ENCODE data around the gene CDK5RAP2. TPM values are rescaled to one million over a fixed set of nuclear protein-coding genes. Genes with fewer than 3 reads are reported as not detected.
A peak's percentile ranks its signal among the peaks of the same experiment; 100 is the strongest.
"Not testable (repeated sequence)": the region's sequence is repeated elsewhere in the genome, so short reads cannot be mapped to it uniquely, and the experiment has no call there.

Gene CDK5RAP2
- total and polyA plus RNA-seq, 7 donors: 10.6 to 57.8 (median 41.0) TPM

- WGBS, 2 donors: 94% methylated on average over 3 of the region's 3 CpGs
- intact Hi-C loops (cut with DNase I): no loop called here
- no peak overlapping the region for H3K4me3 ChIP-seq
- H3K27ac ChIP-seq: no peak overlapping the region
- no peaks in the 10 kb centered on the region for H3K9me3 ChIP-seq
- H3K27me3 ChIP-seq: no peaks in the 10 kb centered on the region
- peaks cover 0 to 14% (median 12%) of the 10 kb centered on the region in 4 donors for H3K4me1 ChIP-seq
- TF ChIP-seq POLR2AphosphoS5 (IDR thresholded peaks at IDR 0.05) (no peak), POLR2A (IDR thresholded peaks at IDR 0.05) (no peak), EP300 (IDR thresholded peaks at IDR 0.05) (no peak), CTCF (IDR thresholded peaks at IDR 0.05) (no peak)
- H3K36me3 ChIP-seq: peaks cover 6 to 66% (median 25%) of the 10 kb centered on the region in 4 donors
- DNase-seq: no peak
Measured at GRCh38 chr9:120473608-120474007, 106.4 kb downstream of the CDK5RAP2 start.

GRCh38 chr9:120465685-120466407 is 114.1 kb downstream of the CDK5RAP2 start:
- Histone ChIP-seq H3K4me1 (peaks cover 0 to 14% (median 13%) of the 10 kb centered on the region in 4 donors), H3K36me3 (peaks cover 0 to 31% (median 8%) of the 10 kb centered on the region in 4 donors), H3K27me3 (no peaks in the 10 kb centered on the region), H3K9me3 (no peaks in the 10 kb centered on the region), H3K27ac (no peak overlapping the region), H3K4me3 (no peak overlapping the region)
- 76 to 80% methylated on average over 3 of the region's 3 CpGs for WGBS, 2 donors
- no peak for DNase-seq
- TF ChIP-seq EP300 (IDR thresholded peaks at IDR 0.05): no peak
- intact Hi-C loops (cut with DNase I): no loop called here

- no peak for TF ChIP-seq POLR2AphosphoS5 (IDR thresholded peaks at IDR 0.05)
- TF ChIP-seq EP300 (IDR thresholded peaks at IDR 0.05): no peak
- no peak for TF ChIP-seq CTCF (IDR thresholded peaks at IDR 0.05)
- no peak for TF ChIP-seq POLR2A (IDR thresholded peaks at IDR 0.05)
- H3K9me3 ChIP-seq: no peaks in the 10 kb centered on the region
- H3K4me1 ChIP-seq: peaks cover 0 to 14% (median 13%) of the 10 kb centered on the region in 4 donors
- no peak overlapping the region for H3K4me3 ChIP-seq
- intact Hi-C loops (cut with DNase I): no loop called here
- no peak for DNase-seq
- H3K36me3 ChIP-seq: peaks cover 0 to 24% (median 6%) of the 10 kb centered on the region in 4 donors
- H3K27me3 ChIP-seq: no peaks in the 10 kb centered on the region
- H3K27ac ChIP-seq: no peak overlapping the region
- 91% methylated on average over 4 of the region's 4 CpGs for WGBS, 2 donors
Measured at GRCh38 chr9:120464887-120465421, 115.0 kb downstream of the CDK5RAP2 start.

GRCh38 chr9:120464176-120464886 is 115.6 kb downstream of the CDK5RAP2 start:
- no peak for DNase-seq
- Histone ChIP-seq H3K27ac (peak overlapping the region in 1 of 4 donors; percentile 34), H3K9me3 (no peaks in the 10 kb centered on the region), H3K4me1 (peaks cover 0 to 14% (median 13%) of the 10 kb centered on the region in 4 donors), H3K4me3 (no peak overlapping the region), H3K36me3 (peaks cover 0 to 24% (median 6%) of the 10 kb centered on the region in 4 donors), H3K27me3 (no peaks in the 10 kb centered on the region)
- TF ChIP-seq POLR2AphosphoS5 (IDR thresholded peaks at IDR 0.05): no peak
- intact Hi-C loops (cut with DNase I): no loop called here
- 61 to 72% methylated on average over 6 of the region's 6 CpGs for WGBS, 2 donors

- no peak for TF ChIP-seq CTCF (IDR thresholded peaks at IDR 0.05)
- TF ChIP-seq POLR2AphosphoS5 (IDR thresholded peaks at IDR 0.05): no peak
- TF ChIP-seq EP300 (IDR thresholded peaks at IDR 0.05): no peak
- no peak for TF ChIP-seq POLR2A (IDR thresholded peaks at IDR 0.05)
- no peak for DNase-seq
- Histone ChIP-seq H3K9me3 (no peaks in the 10 kb centered on the region), H3K27me3 (no peaks in the 10 kb centered on the region), H3K4me3 (no peak overlapping the region), H3K36me3 (peaks cover 0 to 26% (median 5%) of the 10 kb centered on the region in 4 donors), H3K4me1 (peaks cover 0 to 14% (median 13%) of the 10 kb centered on the region in 4 donors), H3K27ac (peak overlapping the region in 1 of 4 donors; percentile 34)
- intact Hi-C loops (cut with DNase I): no loop called here
- 90 to 92% methylated on average over 4 of the region's 4 CpGs for WGBS, 2 donors
Measured at GRCh38 chr9:120463765-120464164, 116.2 kb downstream of the CDK5RAP2 start.

- 97 to 98% methylated on average over 9 of the region's 9 CpGs for WGBS, 2 donors
- DNase-seq; H3K27me3 ChIP-seq; H3K9me3 ChIP-seq; intact Hi-C loops (cut with DNase I); H3K4me3 ChIP-seq; H3K27ac ChIP-seq: not testable (repeated sequence)
- peaks cover 0 to 14% (median 13%) of the 10 kb centered on the region in 4 donors for H3K4me1 ChIP-seq
- peaks cover 0 to 29% (median 11%) of the 10 kb centered on the region in 4 donors for H3K36me3 ChIP-seq
Measured at GRCh38 chr9:120461677-120462076, 118.3 kb downstream of the CDK5RAP2 start.

Measured in sigmoid colon (tissue), 7 donors.